Measurements from ENCODE around the gene PPP1R9A.

The PPP1R9A gene

DNA sequence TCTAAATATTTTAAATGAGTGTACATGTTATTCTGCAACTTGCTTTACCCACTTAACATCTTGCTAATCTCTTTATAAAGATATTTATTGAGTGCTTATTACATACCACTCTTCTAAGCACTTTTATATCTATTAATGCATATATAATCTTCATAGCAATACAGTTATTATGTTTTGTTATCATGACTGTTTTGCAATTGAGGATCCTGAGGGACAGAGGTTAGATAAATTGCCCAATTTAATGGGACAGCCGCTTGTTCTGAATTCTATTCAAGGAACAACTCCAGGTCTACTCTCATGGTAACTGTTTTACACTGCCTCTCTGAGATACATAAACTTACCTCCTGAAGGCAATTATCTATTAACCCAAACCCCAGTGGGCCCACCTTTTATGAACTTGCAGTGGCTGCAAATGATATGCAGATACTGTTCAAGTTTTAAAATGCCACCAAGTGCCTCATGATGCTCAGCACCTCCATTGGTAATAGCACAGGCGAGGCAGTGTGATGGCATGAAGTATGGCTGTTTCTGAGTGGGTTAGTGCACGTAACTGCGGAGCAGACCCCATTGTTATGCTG, 356.5 kb downstream of the PPP1R9A start:
- DNase-seq (ENCODE audit: low read depth), result no peak

GRCh38 chr7:95264363-95264891, 357.0 kb downstream of the PPP1R9A start:
- no peak for DNase-seq (ENCODE audit: low read depth)

DNA sequence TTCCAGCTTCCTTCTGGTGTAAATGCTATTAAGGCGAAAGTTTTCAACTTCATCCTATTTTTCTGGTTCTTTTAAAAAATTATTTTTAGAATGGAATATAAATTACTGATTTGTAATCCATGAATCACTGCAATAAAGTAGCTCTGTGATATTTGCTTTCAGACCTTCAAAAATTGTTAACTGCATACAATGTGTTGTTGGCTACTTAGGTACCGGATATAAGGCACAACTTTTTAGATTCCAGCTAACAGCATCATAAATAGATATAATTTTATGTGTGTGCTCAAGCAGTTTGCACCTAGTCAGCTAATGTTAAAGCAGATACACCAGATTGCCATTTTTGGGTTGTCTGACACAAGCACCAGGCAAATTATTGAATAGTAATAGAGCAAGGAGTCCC, 358.2 kb downstream of the PPP1R9A start:
- no peak for DNase-seq (ENCODE audit: low read depth)

GRCh38 chr7:95267754-95268153, 360.4 kb downstream of the PPP1R9A start:
- DNase-seq (ENCODE audit: low read depth), result no peak

- DNase-seq (ENCODE audit: low read depth), result no peak
Observed at GRCh38 chr7:95269640-95270039, 362.2 kb downstream of the PPP1R9A start.

- DNase-seq (ENCODE audit: low read depth), result no peak
Observed at GRCh38 chr7:95276114-95276513, 368.7 kb downstream of the PPP1R9A start.

DNA sequence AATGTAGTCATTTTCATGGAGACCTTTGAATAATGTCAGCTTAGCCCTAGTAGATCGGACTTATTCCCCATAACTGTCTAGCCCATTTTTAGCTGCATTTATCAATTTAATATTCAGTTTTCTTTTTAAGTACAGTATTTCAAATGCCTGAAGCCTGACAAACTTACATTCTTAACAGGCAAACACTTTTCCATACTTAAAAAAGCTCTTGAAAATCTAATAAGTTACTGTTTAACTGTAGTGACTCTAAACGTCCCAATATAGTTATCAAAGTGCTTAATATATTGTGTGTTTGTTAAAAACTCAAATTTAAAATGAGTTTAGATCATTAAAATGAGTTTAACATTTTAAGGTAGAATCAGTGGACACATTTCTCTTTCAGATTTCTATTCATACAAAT, 372.0 kb downstream of the PPP1R9A start:
- DNase-seq (ENCODE audit: low read depth), result no peak

DNA sequence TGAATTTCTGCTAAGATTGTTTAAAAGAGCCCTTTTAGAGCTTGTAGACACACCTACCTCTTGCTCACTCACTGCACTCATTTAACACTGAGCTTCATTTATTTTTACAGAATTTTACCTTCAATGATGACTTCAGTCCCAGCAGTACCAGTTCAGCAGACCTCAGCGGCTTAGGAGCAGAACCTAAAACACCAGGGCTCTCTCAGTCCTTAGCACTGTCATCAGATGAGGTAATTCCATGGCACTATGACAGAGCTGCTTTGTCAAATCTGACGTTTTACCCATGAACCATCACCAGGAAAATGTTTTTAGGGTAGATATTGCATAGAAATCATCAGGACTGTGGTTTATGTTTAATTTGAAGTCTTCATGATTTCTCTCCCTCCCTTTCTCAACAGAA, 378.7 kb downstream of the PPP1R9A start:
- DNase-seq (ENCODE audit: low read depth), result no peak

- no peak for DNase-seq (ENCODE audit: low read depth)
Observed at GRCh38 chr7:95290166-95290830, 382.9 kb downstream of the PPP1R9A start.

DNA sequence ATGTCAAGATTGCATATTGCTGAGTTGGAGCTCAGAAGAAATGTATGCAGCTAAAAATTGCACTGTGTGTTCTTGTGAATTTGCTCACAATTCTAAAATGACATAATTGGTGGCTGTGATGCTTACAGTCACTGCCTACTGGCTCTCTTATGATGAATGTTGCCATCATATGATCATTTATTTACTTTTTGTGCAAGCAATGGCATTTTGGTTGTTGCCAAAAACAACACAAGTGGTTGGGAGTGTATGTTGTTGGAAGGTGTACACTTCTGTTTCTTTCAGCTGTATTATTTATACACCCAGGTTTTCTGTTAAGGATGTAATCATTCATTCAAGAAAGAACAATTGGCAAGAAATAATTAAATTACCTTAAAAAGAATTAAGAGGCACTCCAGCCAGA, 388.0 kb downstream of the PPP1R9A start:
- no peak for DNase-seq (ENCODE audit: low read depth)

DNA sequence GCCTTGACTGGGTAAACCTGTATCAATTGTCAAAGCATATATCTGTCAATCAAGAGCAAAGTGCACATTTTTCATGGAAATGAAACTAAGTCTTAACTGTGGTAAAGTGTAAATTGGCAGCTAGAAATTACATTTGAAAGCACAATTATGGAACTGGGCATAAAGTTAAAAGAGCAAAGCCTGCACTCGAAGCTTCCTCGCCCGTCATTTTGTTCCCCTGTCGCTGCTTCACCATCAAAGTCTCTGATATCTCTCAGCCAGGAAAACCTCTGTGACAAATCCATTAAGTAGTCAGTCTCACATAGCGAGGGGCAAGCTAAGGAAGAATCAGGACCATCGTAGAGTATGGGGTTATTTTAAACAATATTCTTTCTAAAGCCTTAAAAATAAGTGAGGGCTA, 389.1 kb downstream of the PPP1R9A start:
- DNase-seq (ENCODE audit: low read depth), result no peak

GRCh38 chr7:95297041-95297440, 389.6 kb downstream of the PPP1R9A start:
- DNase-seq (ENCODE audit: low read depth), result no peak

DNA sequence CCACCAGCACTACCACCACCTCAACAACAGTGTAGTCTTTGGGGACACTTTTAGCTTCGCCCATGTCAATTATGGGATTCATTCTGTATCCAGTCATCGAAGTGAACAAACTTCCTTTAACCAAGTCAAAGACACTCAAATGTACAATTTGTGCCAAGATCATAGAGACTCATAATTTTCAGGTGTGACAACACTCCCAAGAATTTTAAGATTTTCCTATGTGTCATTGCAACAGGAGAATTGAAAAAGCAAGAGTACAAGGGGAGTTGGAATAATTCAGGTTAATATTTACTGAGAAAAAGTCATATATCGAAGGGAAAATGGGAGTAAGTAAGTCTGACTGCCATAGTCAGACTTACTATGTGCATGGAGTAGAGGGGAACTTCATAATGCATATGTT, 390.7 kb downstream of the PPP1R9A start:
- no peak for DNase-seq (ENCODE audit: low read depth)

- DNase-seq (ENCODE audit: low read depth), result no peak
Observed at GRCh38 chr7:95303013-95303905, 395.9 kb downstream of the PPP1R9A start.

DNA sequence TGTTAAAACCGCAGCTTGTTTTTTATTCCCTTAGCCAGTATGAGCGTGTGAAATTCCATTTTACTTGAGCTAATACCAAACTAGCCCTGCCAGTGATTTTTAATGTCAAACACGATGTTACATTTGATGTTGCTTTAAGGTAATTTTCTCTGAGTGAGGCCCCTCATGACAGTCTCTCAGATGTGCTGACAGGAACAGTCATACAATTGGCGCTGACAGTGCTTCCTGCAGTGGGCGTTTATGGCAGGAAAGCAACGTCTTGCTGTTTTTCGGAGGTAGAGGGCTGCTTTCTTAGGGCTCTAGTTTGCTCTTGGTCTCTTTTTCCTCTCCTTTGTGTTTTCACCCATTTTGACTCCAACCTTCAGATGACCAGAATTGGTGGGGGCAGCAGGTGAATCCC, 397.6 kb downstream of the PPP1R9A start:
- no peak for DNase-seq (ENCODE audit: low read depth)

DNA sequence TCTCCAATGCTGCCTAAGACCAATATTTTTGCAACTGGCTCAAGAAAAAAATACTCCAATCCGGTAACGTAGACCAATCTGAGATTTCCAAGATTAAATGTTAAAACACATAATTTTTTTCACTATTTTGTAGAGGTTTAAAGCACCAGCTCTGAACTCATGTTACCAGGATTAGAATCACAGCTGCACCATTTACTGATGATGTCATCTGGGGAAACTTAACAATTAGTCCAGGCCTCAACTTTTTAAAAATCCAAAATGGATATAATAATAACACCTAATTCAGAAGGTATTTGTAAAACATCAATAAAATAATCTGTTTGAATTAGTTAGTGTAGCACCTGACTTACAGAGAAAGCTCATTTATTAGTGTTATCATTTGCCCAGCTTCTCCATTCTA, 402.6 kb downstream of the PPP1R9A start:
- DNase-seq (ENCODE audit: low read depth), result no peak

DNA sequence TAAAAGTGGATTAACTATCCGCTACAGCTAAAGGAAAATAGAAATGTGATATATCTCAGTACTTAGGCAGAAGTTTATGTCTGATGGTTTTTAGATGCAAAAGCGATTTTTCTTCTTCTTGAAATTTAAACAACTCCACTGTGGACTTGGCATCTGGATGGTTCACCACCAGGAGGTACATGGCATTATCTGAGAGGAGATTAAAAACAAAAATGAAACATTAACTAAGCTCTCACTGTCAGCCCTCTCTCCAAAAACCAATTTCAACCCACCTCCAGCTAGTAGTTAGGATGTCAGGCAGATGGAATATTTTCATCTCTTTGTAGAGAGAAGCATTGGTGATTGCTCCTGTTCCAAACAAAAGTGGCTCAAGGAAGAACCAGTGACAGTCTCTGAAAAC, 404.0 kb downstream of the PPP1R9A start:
- no peak for DNase-seq (ENCODE audit: low read depth)

DNA sequence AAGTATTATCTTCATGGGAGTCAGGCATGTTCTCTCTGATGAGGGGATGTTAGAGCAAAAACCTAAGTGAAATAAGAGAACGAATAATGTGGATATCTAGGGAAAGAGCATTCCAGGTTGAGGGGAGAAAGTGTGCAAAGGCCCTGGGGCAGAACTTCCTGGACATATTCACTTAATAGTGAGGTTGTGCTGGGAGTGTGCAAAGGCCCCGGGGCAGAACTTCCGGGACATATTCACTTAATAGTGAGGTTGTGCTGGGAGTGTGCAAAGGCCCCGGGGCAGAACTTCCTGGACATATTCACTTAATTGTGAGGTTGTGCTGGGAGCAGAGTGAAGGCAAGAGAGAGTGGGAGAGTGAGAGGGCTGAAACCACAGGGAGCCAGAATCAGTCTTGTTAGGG, 405.2 kb downstream of the PPP1R9A start:
- DNase-seq (ENCODE audit: low read depth), result no peak

DNA sequence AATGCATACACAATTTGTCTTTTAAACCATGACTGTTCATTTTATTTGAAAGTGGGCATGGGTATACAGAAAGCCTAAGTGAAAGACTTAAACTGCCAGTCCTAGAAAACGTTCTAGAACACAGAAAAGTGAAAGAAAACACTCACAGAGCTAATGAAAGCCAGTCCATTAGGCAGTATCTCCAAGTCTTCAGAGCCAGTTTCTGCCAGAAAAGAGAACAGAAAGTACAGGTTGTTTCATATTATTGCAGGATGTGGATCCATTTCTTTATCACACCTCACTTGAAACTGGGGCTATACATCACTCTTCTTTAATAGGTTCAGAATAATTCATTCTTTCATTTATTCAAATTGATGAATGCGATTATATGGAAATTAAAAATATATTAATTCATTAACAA, 409.2 kb downstream of the PPP1R9A start:
- DNase-seq (ENCODE audit: low read depth), result no peak

DNA sequence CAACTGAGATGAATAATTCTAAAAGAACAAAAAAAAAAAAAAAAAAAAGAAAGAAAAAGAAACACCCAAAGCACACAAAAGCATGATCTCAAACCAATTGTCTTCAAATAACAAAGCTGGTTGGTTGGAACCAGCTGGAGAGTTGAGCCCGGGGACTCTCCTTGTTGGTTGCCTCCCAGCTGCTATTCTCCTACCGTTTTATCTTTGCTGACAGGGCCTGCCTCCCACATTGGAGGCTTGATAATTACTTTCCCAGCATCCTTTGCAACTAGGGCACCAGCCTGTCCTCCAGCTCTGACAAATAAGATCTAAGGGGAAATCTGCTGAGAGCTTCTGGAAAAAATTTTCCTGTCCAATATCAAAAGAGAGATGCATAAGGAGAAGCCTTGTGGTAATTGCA, 410.2 kb downstream of the PPP1R9A start:
- no peak for DNase-seq (ENCODE audit: low read depth)

DNA sequence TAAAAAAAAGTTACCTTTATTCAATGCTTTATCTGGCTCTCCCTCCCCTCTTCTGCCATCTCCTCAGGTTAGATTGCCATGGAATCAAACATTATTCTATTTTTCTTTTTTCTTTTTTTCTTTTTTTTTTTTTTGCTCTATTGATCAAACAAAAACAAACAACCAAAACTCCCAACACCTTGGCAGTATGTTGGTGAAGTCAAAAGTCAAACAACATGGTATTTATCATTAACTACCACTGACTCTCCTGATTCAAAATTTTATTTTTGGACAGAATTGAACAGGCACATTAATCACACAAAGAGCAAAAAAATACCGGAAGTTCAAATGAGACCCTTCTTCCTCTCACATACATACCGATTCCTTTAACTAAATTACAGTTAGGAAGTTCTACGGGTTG, 410.6 kb downstream of the PPP1R9A start:
- no peak for DNase-seq (ENCODE audit: low read depth)

DNA sequence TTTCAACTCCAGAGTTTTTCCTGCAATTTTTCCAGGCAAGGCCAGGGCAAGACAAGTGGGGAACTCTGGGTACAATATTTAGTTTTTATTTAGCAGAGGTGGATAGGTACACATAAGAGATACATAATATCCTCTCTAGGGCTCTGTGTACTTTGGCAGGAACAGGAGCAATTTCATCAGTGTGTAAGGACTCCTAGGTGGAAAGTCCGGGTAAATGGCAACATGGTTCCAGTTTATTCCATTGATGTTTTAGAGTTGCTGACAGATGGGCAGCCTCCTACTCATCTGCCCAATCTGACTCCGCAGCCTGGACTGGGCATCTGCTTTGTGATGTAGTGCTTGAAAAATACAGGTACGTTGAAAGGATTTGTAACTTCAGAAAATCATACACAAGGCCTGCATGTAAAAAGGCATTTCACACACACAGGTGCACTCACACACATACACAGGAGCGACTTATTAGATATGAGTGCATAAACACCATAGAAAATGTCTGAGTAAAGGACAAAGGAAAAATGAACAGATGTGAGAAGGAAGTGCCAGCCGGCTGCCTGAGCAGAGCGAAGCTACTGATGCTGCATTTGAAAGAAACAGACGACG, 411.2 kb downstream of the PPP1R9A start:
- DNase-seq (ENCODE audit: low read depth), result no peak

- no peak for DNase-seq (ENCODE audit: low read depth)
Observed at GRCh38 chr7:95319570-95319969, 412.2 kb downstream of the PPP1R9A start.
